PFSK-1 (cell line): ENCODE results near the gene BMP2K.
A peak's percentile ranks its signal among the peaks of the same experiment; 100 is the strongest.

Source experiments
- FOXP2 ChIP-seq: optimal IDR thresholded peaks from 2 replicates; pipeline ENCODE3; 2011; ENCODE audit warnings: borderline replicate concordance, control low read depth, inconsistent platforms; ENCODE audit not compliant: insufficient read depth; ENCODE audit errors: extremely low read length, extremely low read depth
- POLR2AphosphoS5 ChIP-seq: IDR thresholded peaks from 2 replicates; pipeline ENCODE4 v1.6.1; 2012; ENCODE audit warnings: low read depth, mild to moderate bottlenecking, control low read depth, low read length, moderate library complexity
- REST ChIP-seq, 2 experiments: IDR thresholded peaks; 2 replicates each; pipeline versions ENCODE4 v1.6.1 to v1.8.0; 2011 to 2012; ENCODE audit warnings: low read depth in 2 of 2, low read length in 2 of 2, control low read depth in 1 of 2, inconsistent platforms in 1 of 2, mild to moderate bottlenecking in 1 of 2, moderate library complexity in 1 of 2; ENCODE audit not compliant: insufficient read depth in 1 of 2
- SIN3A ChIP-seq: IDR thresholded peaks from 2 replicates; pipeline ENCODE4 v1.6.1; 2012; ENCODE audit warnings: mild to moderate bottlenecking, low read length, moderate library complexity, borderline replicate concordance; ENCODE audit not compliant: insufficient read depth
- TAF1 ChIP-seq: IDR thresholded peaks from 2 replicates; pipeline ENCODE4 v1.6.1; 2012; ENCODE audit warnings: low read length, control low read depth, borderline replicate concordance; ENCODE audit not compliant: insufficient read depth

BMP2K gene

GRCh38 chr4:78930016-78930629, 154.0 kb downstream of the BMP2K start:
- TF ChIP-seq REST (IDR thresholded peaks at IDR 0.05; ENCODE audit: insufficient read depth in 1 of 2, low read depth in 2 of 2, low read length in 2 of 2) (no peak), SIN3A (no peak), FOXP2 (no peak), POLR2AphosphoS5 (no peak), TAF1 (no peak)

DNA sequence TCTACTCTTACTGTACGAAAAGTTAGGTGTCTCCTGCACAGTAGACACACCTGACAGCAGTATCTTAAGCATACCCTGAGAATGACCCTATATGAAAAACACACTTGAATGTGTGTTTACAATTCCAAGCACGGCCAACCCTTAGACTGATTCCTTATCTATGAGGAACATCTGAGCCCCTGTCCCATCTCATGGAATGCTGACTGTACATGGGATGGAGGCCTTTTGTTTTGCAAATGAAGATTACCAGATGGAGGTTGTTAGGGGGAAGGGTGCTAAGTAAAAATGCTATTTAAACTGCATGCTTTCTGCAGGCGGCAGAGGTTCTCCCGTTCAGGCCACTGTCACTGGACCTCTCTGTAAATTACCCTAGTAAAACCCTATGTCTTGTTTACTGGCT, 160.8 kb downstream of the BMP2K start:
- TF ChIP-seq TAF1 (no peak), SIN3A (no peak), POLR2AphosphoS5 (no peak), FOXP2 (no peak), REST (IDR thresholded peaks at IDR 0.05; ENCODE audit: insufficient read depth in 1 of 2, low read depth in 2 of 2, low read length in 2 of 2) (no peak)

DNA sequence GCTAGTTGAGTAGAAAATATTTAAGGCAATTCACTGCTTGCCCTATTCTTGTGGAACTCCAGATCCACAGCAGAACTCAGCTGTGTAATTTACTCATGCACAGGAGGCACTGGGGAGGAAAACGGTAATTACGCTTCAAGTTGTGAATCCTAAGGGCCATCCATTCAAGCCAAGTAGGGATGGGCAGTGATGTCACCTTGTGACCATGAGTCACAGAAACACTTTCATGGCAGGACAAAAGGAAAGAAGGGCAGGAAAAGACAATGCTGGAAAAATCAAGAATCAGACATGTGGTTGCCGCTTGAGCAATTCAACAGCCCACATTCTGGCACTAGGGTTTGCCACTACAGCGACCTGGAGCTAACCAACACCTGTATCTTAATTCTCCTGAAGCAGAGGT, 161.7 kb downstream of the BMP2K start:
- TF ChIP-seq FOXP2 (no peak), TAF1 (peak; percentile 65; the same call in 1 of the 2 replicates), POLR2AphosphoS5 (peak; percentile 49; the same call in 1 of the 2 replicates), REST (IDR thresholded peaks at IDR 0.05; ENCODE audit: insufficient read depth in 1 of 2, low read depth in 2 of 2, low read length in 2 of 2) (no peak), SIN3A (peak; percentile 80)

DNA sequence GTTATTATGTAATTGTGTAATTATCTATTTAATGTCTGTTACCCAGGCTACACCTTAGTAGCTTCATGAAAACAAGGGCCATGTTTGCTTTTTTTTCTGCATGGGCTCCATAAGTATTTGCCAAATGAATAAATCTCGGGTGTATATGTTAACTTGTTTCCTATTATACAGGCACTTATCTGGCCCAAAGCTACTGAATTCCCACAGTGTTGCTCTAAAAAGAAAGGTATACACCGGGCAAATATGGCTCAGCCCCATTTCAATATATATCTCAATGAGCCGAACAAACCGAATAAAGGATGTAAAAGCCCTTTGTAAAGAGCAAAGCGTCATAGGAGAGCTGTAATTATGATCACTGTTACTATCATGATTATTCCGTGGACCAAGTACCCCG, 162.3 kb downstream of the BMP2K start:
- TF ChIP-seq SIN3A = no peak

GRCh38 chr4:78938868-78939666, 162.9 kb downstream of the BMP2K start, which contains the start of gene PAQR3:
Gene PAQR3, minus strand, starts transcription at chr4:78939438. Its CDS starts 214 bp downstream, at chr4:78939224.
- TF ChIP-seq SIN3A (0 out of 2 replicates have a peak, but pooled peaks have one; percentile 9), POLR2AphosphoS5 (peak; percentile 70; the same call in 1 of the 2 replicates), TAF1 (peak; percentile 89; the same call in 1 of the 2 replicates), FOXP2 (peak; percentile 92), REST (IDR thresholded peaks at IDR 0.05; ENCODE audit: insufficient read depth in 1 of 2, low read depth in 2 of 2, low read length in 2 of 2) (peak in 1 of 2 experiments; percentile 12; a peak in 1 of 4 replicates)
